HG02759 (cell line): ENCODE results near the gene PDE8B.

ENCODE experiments used
- ATAC-seq: cut with Tn5 transposase; IDR thresholded peaks from one replicate; pipeline ENCODE4 v1.9.1; 2021; ENCODE audit warnings: mild to moderate bottlenecking, moderate library complexity; ENCODE audit not compliant: unreplicated experiment

PDE8B gene

GRCh38 chr5:77189421-77189820, 21.1 kb upstream of the PDE8B start:
- no peak for ATAC-seq

GRCh38 chr5:77192441-77193050, 17.9 kb upstream of the PDE8B start:
- no peak for ATAC-seq

- ATAC-seq, result no peak
These were observed 15.7 kb upstream of the PDE8B start for GRCh38 chr5:77194762-77195161.

GRCh38 chr5:77197840-77198554, 12.5 kb upstream of the PDE8B start:
- ATAC-seq, result no peak

GRCh38 chr5:77200663-77201062, 9.8 kb upstream of the PDE8B start:
- no peak for ATAC-seq

- ATAC-seq, result no peak
These were observed 8.3 kb upstream of the PDE8B start for GRCh38 chr5:77202145-77202544.

GRCh38 chr5:77204967-77205366, 5.5 kb upstream of the PDE8B start:
- no peak for ATAC-seq

- no peak for ATAC-seq
These were observed 1.8 kb upstream of the PDE8B start for GRCh38 chr5:77208507-77209163.

GRCh38 chr5:77209495-77210090, 887 bp upstream of the PDE8B start:
- ATAC-seq, result no peak

- no peak for ATAC-seq
These were observed 647 bp downstream of the PDE8B start for GRCh38 chr5:77210964-77211690.

- no peak for ATAC-seq
These were observed 1.2 kb downstream of the PDE8B start for GRCh38 chr5:77211691-77212047.

- ATAC-seq, result no peak
These were observed 3.1 kb downstream of the PDE8B start for GRCh38 chr5:77213601-77214000.

GRCh38 chr5:77214151-77214550, 3.7 kb downstream of the PDE8B start:
- no peak for ATAC-seq

- ATAC-seq, result no peak
These were observed 7.8 kb downstream of the PDE8B start for GRCh38 chr5:77218263-77218662.

GRCh38 chr5:77221115-77221514, 10.6 kb downstream of the PDE8B start:
- no peak for ATAC-seq

GRCh38 chr5:77222722-77223121, 12.2 kb downstream of the PDE8B start:
- no peak for ATAC-seq

GRCh38 chr5:77223653-77224052, 13.2 kb downstream of the PDE8B start:
- ATAC-seq, result no peak

- ATAC-seq, result no peak
These were observed 14.3 kb downstream of the PDE8B start for GRCh38 chr5:77224672-77225355.

- ATAC-seq, result no peak
These were observed 15.1 kb downstream of the PDE8B start for GRCh38 chr5:77225531-77225930.

- no peak for ATAC-seq
These were observed 19.4 kb downstream of the PDE8B start for GRCh38 chr5:77229887-77230286.
